ENCODE data around the gene HSPA4.

Gene HSPA4

DNA sequence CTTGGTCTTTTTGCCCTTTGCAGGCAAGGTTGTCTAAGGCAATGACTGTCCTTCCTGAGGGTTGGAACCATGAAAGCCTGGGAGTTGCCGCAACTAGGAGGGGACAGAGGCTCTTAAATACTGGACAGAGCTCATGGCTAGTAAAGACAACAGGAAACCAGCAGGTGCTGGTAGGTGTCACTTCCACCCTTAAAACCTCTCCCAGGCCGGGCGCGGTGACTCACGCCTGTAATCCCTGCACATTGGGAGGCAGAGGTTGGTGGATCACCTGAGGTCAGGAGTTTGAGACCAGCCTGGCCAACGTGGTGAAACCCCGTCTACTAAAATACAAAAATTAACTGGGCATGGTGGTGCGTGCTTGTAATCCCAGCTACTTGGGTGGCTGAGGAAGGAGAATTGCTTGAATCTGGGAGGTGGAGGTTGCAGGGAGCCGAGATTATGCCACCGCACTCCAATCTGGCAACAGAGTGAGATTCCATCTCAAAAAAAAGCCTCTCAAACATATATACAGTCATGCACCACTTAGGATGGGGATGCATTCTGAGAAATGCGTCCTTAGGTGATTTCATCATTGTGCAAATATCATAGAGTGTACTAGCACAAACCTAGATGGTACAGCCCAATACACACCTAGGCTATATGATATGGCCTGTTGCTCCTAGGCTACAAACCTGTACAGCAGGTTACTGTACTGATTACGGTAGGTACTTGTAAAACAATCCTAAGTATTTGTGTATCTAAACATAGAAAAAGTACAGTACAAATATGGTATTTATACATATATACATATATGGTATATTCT is 102.7 kb downstream of the HSPA4 start:
- DNase-seq (ENCODE audit: low read depth in 1 of 2, low spot score in 1 of 2) = no peak

DNA sequence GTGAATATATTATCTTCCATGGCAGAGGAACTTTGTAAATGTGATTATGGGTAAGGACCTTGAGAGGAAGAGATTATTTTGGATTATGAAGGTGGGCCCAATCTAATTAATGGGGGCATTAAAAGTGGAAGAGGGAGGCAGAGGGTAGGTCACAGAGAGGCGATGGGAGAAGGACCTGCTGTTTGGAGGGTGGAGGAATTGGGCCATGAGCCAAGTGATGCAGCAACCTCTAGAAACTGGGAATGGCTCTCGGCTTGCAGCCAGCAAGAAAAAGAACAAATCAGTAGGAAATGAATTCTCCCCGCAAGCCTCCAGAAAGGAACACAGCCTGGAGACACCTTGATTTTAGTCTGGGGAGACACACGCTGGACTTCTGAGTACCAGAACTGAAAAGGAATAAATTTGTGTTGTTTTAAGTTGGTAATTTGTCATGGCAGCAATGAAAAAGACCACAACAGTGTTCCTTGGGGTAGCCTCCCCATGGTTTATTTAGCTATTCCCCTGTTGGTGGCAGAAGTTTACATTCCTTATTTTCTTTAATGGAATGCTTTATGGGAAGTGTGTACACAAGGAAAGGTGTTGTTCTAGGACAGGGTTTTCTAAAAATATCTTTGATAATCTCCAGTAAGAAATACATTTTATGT is 103.6 kb downstream of the HSPA4 start:
- DNase-seq (ENCODE audit: low read depth in 1 of 2, low spot score in 1 of 2) = no peak
